Activated gamma-delta T cell (primary cell): Measurements from ENCODE around the gene AMELY.
"Not testable (repeated sequence)": the region's sequence is repeated elsewhere in the genome, so short reads cannot be mapped to it uniquely, and the experiment has no call there.

Experiments
- DNase-seq: peaks from one replicate; lab custom pipeline; 2025; lab: John Stamatoyannopoulos, UW
- total RNA-seq, 2 donors: gene quantifications; one replicate each; lab custom pipeline; 2026; lab: John Stamatoyannopoulos, UW

AMELY gene, protein sequence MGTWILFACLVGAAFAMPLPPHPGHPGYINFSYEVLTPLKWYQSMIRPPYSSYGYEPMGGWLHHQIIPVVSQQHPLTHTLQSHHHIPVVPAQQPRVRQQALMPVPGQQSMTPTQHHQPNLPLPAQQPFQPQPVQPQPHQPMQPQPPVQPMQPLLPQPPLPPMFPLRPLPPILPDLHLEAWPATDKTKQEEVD
- total RNA-seq = 0 reads per million in 2 donors

DNA sequence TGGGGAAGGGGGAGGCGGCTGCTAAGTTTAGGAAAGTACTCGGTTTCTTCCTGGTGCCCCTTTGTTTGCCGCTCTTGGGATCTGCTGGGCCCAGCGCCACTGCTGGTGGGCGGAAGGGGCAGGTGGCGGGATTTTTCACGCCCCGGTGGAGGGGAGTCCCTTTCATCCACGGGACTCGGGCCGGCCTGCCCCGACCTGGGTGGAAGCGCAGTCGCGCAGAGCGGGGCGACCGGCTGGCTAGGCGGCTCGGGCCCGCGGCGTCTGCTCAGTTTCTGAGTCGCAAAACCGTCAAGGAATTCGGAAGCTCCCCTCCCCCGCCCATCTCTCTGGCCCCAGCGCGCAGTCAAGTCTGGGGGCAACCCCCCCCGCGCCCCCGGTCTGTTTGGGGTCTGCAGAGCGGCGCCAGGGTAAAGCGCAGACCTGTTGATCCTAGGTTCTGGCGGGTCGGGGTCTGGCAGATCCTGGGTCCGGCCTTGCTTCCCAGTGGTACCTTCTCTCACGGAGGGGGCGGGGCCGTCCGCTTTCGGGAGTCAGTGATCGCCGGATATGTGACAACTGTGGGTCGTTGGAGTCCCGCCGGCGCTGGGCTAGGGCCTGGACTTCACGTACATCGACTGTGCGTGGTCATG, at the start of gene AMELY:
Gene AMELY (minus strand): TSS at position 500 of the 629 bp plus-strand sequence. CDS start 39,144 bp downstream, outside the sequence.
- no peak for DNase-seq

DNA sequence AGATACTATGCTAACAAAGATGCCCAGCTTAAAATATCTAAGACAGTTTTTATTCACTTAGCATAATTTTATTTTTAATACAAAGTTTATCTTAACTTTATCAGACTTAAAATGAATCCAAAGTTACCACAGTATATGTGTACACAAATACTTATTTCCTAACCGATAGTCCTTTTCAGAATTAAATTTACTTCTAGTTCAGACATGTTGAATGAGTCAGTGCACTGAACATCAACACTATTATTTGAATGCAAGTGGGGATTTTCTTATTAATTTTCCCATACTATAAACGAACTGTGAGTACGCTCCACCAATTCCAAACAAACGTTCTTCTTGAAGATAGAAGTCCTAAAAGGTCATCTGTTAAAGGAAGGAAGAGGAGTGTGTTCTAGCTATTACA, 38.4 kb upstream of the AMELY start:
- no peak for DNase-seq

DNA sequence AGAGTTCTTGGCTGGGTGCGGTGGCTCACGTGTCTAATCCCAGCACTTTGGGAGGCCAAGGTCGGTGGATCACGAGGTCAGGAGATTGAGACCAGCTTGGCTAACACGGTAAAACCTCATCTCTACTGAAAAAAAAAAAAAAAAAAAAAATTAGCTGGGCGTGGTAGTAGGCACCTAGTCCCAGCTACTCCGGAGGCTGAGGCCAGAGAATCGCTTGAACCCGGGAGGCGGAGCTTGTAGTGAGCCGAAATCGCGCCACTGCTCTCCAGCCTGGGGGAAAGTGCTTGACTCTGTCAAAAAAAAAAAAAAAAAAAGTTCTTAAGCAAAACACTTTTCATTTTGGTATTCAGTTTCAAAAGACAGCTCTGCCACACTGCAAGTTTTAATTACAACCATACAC, 36.8 kb upstream of the AMELY start:
- no peak for DNase-seq

DNA sequence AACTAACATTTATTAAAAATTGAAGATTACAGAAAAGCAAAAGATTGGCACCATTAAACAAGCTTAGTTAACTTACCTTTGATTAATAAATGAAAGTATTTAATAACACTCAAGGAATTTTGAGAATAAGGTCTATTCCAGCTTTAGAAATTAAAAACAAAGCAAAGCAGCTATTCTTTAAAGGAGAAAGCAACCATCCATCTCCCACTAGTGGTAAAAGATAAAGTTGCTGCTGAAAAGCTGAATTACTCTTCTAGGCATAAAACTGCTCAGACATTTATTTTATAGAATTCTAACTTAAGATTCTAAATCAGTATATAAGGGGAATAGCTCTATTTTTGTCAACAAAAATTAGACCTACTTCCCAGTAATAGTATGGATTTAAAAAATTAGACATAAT, 36.1 kb upstream of the AMELY start:
- DNase-seq = no peak

DNA sequence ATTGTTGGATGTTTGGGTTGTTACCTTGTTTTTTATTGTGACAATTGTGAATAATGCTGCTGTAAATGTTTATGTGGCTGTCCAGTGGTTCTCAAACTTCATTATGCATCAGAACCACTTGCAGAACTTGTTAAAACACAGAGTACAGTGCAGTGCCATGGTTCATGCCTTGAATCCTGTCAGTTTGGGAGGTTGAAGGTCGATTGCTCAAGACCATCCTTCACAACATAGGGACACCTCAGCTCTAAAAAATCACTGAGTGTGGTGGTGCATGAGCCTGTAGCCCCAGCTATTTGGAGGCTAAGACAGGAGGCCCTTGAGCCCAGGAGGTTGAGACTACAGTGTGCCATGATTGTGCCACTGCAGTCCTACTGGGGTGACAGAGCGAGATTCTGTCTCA, 23.9 kb upstream of the AMELY start:
- no peak for DNase-seq

DNA sequence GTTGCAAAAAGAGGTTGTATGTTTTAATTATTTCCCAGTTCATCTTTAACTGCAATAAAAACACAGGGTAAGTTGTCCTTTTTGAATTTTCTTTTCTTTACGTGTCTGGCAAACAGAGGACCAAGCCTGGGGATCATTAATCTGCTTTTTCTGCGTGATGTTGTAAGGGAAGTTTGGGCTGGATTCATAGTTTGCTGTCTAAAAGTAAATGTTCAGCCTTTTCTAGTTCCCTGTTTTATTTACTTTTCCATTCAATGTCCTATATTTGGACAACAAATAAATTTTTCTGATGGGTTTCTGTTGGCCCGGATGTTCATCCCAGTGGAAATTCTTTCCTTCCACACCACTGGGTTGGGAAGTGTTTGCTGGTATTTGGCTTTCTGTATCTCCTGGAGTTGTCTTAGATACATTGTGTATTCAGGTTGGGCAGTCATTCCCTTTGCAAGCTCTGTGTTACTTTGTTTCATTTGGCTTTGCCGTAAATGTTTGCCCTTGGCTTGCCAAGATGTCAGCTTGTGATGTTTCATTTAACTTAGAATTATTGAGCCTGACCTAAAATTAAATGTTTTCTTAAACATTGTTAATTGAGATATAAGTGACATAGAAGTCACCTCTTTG, 20.3 kb upstream of the AMELY start:
- DNase-seq = no peak

DNA sequence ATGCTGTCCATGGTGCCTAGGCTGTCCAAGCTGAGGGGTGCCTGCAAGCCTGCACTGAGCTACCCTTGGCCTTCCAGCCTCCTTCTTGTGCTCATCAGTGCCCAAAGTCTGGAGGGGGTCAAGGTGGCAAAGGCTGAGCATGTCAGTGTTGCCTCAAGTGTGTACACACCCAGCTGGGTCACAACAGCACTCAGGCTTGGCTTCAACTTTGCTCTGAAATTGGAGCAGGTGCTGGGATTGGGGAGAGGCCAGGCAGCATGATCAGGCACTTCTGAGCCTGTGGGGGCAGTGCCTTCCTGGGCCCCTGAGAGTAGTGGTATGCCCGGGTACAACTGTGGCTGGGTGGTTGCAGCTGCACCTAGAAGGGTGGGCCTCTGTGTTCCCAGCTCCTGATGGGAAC, 17.7 kb upstream of the AMELY start:
- DNase-seq = no peak

DNA sequence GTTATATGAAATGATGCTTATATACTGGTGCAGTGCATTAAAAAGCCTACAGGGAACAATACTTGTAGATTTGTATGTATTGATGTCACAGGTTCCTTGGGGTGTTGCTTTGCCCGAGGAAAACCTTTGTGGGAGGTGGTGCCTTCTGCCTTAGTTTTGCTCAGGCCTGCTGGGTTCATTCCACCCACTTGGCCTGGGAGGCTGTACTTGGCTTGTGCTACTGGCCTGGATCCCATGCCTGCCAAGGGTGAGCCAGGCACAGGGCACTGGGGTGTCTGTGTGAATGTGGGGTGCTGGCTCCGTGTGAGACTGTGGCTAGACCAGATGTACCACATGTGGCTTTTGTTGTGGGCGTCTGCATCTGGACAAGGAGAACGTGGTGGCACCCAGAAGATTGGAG, 16.7 kb upstream of the AMELY start:
- no peak for DNase-seq

DNA sequence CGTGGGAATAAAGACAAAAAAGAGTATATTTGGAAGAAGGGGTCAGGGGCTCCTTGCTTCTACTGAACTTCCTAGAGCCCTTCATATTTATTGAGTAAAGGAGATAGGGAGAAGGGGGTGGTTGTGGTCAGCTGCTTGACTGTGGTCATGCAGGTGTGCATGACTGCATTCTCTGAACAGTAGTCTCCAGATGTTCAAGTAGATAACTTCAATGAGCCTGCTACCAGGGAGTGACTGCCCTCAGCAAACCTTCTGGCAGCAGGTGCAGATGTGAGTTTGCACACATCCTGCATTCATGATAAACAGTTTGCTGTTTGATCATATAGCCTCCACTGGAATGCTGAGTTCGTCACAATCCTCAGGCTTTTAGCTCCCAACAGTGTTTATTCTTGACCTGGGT, 9.5 kb upstream of the AMELY start:
- no peak for DNase-seq

DNA sequence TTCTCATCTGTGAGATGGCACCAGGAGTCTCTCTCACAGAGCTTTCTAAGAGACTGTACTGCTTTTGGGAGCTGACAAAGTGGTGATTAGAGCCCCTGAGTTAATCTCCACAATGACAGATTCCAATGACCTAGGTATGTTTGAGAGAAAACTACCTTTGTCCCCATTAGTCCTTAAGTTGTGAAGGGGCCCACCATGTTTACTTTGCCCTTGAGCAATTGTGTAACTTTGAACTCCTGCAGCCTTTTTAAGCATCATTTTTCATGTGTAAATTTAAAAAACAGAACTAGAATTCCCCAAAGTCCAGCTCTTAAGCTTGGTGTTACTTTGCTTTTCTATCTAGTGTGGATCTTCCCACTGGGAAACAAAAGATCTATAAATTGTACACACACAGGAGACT, 1.8 kb upstream of the AMELY start:
- no peak for DNase-seq

DNA sequence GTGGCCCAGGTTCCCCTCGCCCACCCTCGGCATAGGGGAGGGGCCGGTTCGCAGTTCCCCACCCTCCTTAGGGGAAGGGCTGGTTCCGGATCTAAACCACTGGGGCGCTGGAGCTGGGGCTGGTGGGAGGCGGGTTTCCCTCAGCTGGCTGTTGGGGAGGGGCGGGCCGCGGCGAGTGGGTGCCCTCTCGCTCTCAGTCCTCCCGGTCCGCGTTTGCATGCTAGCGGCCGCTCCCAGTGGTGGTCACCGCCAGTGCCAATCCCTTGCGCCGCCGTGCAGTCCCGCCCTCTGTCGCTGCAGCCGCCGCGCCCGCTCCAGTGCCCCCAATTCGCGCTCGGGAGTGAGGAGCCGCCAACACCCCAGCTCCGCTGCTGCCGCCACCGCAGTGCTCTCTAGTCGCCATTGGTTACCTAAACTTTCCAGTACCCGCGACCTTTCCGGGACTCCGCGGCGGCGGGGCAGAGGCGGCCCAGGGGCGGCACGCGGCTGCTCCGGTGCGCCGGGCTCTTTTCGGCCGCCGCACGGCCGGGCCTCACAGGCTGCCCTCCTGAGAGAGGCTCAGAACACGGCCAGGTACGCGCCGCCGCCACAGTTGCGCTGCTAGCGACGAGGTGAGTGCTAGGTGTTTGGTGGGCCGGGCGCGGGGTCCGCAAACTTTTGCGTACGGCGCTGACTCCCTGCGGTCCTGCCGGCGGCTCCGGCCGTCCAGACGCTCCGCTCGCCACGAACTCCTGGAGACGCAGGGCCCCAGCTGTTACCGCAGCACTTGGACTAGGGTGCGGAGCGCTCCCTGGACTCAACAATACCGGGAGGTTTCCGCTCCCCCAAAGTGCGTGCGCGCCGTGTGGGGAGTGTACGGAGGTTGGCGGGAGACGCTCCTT, 940 bp downstream of the AMELY start, which contains the start of gene TBL1Y:
Gene TBL1Y (plus strand): TSS at position 326 of the 881 bp plus-strand sequence. CDS start 114,388 bp downstream, outside the sequence.
- DNase-seq = no peak

DNA sequence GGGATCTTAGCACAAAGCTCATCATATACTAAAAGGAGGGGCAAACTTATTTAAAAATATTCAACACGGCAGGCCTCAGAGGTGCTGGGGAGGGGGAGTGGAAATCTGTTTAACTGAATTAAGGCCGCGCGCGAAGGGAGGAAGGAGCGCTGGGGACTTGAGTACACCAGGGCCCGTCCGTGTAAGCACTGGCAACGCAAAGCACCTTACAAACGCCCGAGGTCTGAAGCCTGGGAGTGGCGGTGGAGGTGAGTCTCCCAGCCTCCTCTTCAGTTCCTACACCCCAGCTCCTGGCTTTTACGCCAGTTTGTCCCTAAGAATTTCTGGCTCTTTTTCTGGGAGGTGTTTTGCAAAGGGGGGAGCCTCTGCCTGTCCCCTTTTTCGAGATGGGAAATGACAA, 1.7 kb downstream of the AMELY start:
- DNase-seq = no peak

DNA sequence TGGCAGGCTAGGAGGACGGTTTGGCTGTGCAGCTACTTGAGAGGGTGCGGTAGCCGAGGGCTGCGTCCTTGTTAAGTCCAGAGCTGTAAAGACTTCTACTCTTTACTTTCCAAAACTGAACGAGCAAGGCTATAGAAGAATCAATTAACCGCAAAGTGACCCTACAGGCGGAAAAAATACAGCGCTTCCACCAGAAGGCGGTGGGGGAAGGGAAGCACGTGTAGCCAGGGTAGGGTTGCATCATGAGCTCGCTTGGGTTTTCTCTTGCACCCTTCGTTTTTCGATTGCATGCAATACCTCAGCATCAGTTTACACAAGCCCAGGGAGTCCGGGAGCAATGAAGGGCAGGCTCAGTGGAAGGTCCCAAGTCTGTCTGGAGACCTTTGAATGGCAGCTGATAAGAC, 2.4 kb downstream of the AMELY start:
- DNase-seq = no peak

DNA sequence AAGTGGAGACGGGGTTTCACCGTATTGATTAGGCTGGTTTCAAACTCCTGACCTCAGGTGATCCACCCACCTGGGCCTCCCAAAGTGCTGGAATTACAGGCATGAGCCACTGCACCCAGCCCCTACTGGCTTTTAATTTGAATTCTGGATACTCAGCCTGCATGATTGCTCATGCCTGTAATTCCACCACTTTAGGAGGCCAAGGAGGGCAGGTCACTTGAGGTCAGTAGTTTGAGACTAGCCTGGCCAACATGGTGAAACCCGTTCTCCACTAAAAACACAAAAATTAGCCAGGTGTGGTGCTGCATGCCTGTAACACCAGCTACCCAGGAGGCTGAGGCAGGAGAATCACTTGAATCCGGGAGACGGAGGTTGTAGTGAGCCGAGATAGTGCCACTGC, 3.5 kb downstream of the AMELY start:
- not testable (repeated sequence) for DNase-seq

DNA sequence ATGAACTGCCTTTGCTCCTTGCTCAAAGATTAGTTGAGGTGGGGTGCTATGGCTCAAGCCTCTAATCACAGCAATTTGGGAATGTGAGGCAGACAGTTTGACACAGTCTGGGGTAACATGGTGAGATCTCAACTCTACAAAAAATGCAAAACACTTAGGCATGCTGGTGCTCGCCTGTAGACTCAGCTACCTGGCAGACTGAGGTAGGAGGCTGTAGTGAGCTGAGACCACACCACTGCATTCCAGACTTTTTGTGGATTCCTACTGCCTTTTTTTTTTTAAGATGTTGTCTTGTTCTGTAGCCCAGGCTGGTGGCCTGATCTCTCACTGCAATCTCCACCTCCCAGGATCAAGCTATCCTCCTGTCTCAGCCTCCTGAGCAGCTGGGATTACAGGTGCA, 4.0 kb downstream of the AMELY start:
- DNase-seq = no peak

DNA sequence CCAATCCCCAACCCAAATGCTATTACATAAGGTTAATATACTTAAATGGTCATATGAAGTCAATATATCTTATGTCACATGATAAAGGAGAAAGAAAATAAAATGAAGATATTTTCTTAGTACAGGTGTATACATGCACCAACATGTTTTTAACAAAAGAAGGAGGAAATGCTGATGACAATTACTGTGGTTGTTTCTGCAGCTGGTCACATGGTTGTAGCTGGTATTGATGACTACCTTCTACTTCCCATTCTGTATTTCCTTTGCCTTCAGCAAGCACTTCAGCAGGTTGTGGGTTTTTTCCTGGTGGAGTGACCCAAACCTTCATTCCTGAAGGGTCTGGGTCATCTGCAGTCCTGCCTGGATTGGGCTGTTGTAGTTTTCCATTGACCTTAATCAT, 9.4 kb downstream of the AMELY start:
- not testable (repeated sequence) for DNase-seq

DNA sequence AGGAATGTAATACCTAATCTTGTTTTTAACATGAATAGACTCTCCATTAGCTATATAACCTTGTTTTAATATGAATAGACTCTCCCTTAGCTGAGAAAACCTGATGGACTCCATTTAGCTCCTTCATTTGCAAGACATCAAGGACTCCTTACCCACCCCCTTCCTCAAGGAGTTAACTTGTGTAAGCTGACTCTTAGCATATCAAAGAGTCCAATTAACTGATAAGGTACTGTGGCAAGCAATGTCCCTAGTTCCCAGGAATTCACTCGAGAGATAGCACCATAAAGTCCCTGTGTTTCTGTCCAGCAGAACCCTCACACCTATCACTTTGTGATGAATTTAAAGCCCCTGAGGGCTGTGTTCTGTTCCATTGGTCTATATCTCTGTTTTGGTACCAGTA, 16.3 kb downstream of the AMELY start:
- no peak for DNase-seq

DNA sequence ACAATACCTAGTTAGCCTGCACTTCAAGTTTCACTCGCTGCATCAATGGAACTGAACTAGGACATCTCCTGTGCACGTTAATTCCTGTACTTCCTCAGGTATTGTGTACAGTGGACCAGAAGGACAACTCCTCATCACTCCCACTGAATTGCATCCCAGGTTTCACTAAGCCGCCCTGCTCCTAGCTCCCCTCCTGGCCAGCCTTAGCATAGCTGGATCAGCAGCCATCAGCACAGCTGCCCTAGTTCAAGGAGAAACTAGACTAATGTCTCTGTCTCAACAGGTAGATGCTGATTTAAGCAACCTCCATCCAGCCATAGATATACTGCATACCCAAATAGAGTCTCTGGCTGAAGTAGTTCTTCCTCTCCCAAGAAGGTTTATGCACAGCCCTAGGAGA, 17.1 kb downstream of the AMELY start:
- DNase-seq = no peak

DNA sequence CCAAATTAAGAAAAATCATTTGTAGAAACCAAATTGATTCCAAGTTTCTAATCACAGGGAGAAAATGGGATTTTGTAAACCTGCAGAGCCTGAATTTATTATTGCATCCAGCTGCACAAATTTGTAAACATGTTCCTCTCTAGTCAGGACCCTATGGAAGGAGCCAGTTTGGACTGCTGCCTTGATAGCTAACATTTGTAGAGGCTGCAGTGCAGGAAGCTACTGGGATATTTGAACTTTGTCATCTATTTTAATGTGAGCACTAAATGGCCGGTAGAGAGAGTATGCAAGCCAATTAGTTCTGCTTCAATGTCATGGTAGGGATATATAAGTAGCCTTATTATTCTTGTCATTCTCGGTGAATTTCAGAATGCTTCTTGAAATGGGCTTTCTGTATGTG, 62.2 kb downstream of the AMELY start:
- DNase-seq = no peak

DNA sequence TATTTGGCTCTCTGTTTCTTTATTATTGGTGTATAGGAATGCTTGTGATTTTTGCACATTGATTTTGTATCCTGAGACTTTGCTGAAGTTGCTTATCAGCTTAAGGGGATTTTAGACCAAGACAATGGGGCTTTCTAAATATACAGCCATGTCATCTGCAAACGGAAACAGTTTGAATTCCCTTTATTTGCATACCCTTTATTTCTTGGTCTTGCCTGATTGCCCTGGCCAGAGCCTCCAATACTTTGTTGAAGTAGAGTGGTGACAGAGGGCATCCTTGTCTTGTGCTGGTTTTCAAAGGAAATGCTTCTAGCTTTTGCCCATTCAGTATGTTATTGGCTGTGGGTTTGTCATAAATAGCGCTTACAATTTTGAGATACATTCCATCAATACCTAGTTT, 68.9 kb downstream of the AMELY start:
- DNase-seq = not testable (repeated sequence)
